Adrenal gland (tissue), 5 donors: Measurements from ENCODE around the gene ST8SIA1.

ENCODE experiments used
- CTCF ChIP-seq, 6 experiments: fragments of 450-650 bp in 4 of 6; fragments of 200-600 bp in 2 of 6; sonication (generic) in 1 of 6; IDR thresholded peaks; 1 replicate in 5 of 6; 2 replicates in 1 of 6; pipeline versions ENCODE4 v1.5.1 to v1.8.0; 2016 to 2021; ENCODE audit warnings: antibody characterized with exemption in 6 of 6, mild to moderate bottlenecking in 2 of 6, moderate library complexity in 1 of 6
- POLR2A ChIP-seq, 2 donors: fragments of 450-650 bp; IDR thresholded peaks; one replicate each; pipeline ENCODE4 v1.6.1; 2017; ENCODE audit warnings: antibody characterized with exemption in 2 of 2, mild to moderate bottlenecking in 2 of 2, moderate library complexity in 1 of 2
- donor health status: DM: no; HTN: no; CAD: no.

GRCh38 chr12:22262309-22262708 lies 72.2 kb downstream of the ST8SIA1 start:
- TF ChIP-seq CTCF (IDR thresholded peaks at IDR 0.05), result no peak
- TF ChIP-seq POLR2A (IDR thresholded peaks at IDR 0.05), result no peak
